Smooth muscle cell (in vitro differentiated cells): Measurements from ENCODE around the gene PPP4R2. TPM values are rescaled to one million over a fixed set of nuclear protein-coding genes. Genes with fewer than 3 reads are reported as not detected.

ENCODE experiments used
- DNase-seq: peaks from one replicate; lab custom pipeline; 2025; ENCODE audit not compliant: unreplicated experiment; lab: John Stamatoyannopoulos, UW
- H2AFZ ChIP-seq: fragments of 200-600 bp; sonication (generic); 2 replicates; pipeline ENCODE4 v1.6.0; 2016; ENCODE audit warnings: antibody characterized with exemption, low read depth, mild to moderate bottlenecking
- H3F3A ChIP-seq: fragments of 200-600 bp; sonication (generic); 2 replicates; pipeline ENCODE4 v1.6.0; 2017; ENCODE audit warnings: antibody characterized with exemption, low read depth
- H3K27ac ChIP-seq: fragments of 200-600 bp; sonication (generic); 2 replicates; pipeline ENCODE4 v1.5.1; 2016; ENCODE audit warnings: low read depth, mild to moderate bottlenecking
- H3K27me3 ChIP-seq: fragments of 200-600 bp; sonication (generic); 2 replicates; pipeline ENCODE4 v1.6.1; 2016; ENCODE audit warnings: low read depth, mild to moderate bottlenecking
- H3K36me3 ChIP-seq: fragments of 200-600 bp; sonication (generic); 2 replicates; pipeline ENCODE4 v1.5.1; 2016; ENCODE audit warnings: low read depth
- H3K4me1 ChIP-seq: fragments of 200-600 bp; sonication (generic); 2 replicates; pipeline ENCODE4 v1.5.1; 2016; ENCODE audit warnings: low read depth
- H3K4me2 ChIP-seq: fragments of 200-600 bp; sonication (generic); 2 replicates; pipeline ENCODE4 v1.6.0; 2016; ENCODE audit warnings: mild to moderate bottlenecking
- H3K4me3 ChIP-seq: fragments of 200-600 bp; sonication (generic); 2 replicates; pipeline ENCODE4 v1.5.1; 2016; ENCODE audit warnings: mild to moderate bottlenecking
- H3K79me2 ChIP-seq: fragments of 200-600 bp; sonication (generic); 2 replicates; pipeline ENCODE4 v1.6.0; 2016; ENCODE audit warnings: low read depth, mild to moderate bottlenecking
- H3K9ac ChIP-seq: fragments of 200-600 bp; sonication (generic); 2 replicates; pipeline ENCODE4 v1.6.0; 2016; ENCODE audit warnings: low read depth
- H3K9me3 ChIP-seq: fragments of 200-600 bp; sonication (generic); replicated peaks from 2 replicates; pipeline ENCODE4 v1.5.1; 2016; ENCODE audit warnings: low read depth
- H4K20me1 ChIP-seq: fragments of 200-600 bp; sonication (generic); 2 replicates; pipeline ENCODE4 v1.6.0; 2016; ENCODE audit warnings: low read depth
- CTCF ChIP-seq: fragments of 200-600 bp; sonication (generic); IDR thresholded peaks from 2 replicates; pipeline ENCODE4 v1.5.1; 2017; ENCODE audit warnings: borderline replicate concordance, mild to moderate bottlenecking, antibody characterized with exemption; ENCODE audit not compliant: insufficient read depth, poor library complexity, severe bottlenecking
- WGBS: methylation state at CpG from one replicate; pipeline ENCODE4 v1.1.7; 2016; ENCODE audit warnings: low lambda C conversion rate; 5-methylcytosine and 5-hydroxymethylcytosine counted together
- polyA plus RNA-seq: library from polyadenylated mRNA; unstranded; fragments of >200 nt; fragmentation: Nextera tagmentation; extraction: Ambion mirVana; gene quantifications from 2 replicates; pipeline ENCODE4 v1.2.1, GENCODE V29; 2016
- total RNA-seq: library from RNA; depleted of rRNA; stranded (reverse); fragments of >200 nt; gene quantifications from 2 replicates; pipeline ENCODE4 v1.2.3, GENCODE V29; 2014

PPP4R2 gene, protein sequence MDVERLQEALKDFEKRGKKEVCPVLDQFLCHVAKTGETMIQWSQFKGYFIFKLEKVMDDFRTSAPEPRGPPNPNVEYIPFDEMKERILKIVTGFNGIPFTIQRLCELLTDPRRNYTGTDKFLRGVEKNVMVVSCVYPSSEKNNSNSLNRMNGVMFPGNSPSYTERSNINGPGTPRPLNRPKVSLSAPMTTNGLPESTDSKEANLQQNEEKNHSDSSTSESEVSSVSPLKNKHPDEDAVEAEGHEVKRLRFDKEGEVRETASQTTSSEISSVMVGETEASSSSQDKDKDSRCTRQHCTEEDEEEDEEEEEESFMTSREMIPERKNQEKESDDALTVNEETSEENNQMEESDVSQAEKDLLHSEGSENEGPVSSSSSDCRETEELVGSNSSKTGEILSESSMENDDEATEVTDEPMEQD
- 52.2 and 84.1 TPM in 2 replicates for total RNA-seq
- polyA plus RNA-seq = 34.6 and 44.0 TPM in 2 replicates

DNA sequence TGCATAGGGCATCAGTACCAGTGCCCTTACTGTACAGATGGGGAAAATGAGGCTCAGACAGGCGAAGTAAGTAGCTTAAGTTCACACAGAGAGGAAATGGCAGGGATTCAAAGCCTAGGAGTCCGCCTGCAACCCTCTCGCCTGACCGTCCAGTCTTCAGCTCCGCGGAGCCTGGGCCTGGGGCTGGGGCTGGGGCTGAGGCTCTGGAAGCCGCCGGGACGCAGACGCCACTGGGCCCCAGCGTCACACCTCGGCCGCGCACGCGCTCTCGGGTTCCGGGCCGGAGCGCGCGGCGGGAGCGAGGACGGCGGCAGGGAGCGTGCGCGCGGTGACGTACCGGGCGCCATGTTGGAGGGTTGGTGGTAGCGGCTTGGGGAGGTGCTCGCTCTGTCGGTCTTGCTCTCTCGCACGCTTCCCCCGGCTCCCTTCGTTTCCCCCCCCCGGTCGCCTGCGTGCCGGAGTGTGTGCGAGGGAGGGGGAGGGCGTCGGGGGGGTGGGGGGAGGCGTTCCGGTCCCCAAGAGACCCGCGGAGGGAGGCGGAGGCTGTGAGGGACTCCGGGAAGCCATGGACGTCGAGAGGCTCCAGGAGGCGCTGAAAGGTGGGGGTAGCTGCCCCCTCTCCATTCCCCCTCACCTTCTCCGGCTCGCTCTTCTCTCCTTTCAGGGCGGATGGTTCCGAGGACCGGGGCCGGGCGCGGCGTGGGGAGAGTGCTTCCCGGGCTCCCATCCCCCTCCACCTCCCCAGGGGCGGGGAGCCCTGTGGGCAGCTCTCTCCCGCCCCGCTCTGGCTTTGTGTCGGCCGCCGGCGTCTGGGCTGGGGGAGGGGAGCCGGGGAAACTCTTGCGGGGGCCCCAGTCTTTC, at the start of gene PPP4R2:
Gene PPP4R2, plus strand, starts transcription at position 339 of the 861 bp plus-strand sequence. Its CDS starts 227 bp downstream, at position 566.
- Histone ChIP-seq H2AFZ (peak within 1 kb of the TSS; percentile 88), H3K27me3 (no peaks in the 10 kb centered on the region), H3K4me2 (peak within 1 kb of the TSS; percentile 99), H3K27ac (peak within 1 kb of the TSS; percentile 97), H3K9ac (peak within 1 kb of the TSS; percentile 98), H3K4me1 (peaks cover 29% of the 10 kb centered on the region), H4K20me1 (peaks cover 44% of the 10 kb centered on the region), H3F3A (no peaks in the 10 kb centered on the region), H3K4me3 (peak within 1 kb of the TSS; percentile 99), H3K79me2 (no peaks in the 10 kb centered on the region), H3K36me3 (no peaks in the 10 kb centered on the region), H3K9me3 (no peaks in the 10 kb centered on the region)
- TF ChIP-seq CTCF = no peak
- DNase-seq = peak; percentile 71
- 2% methylated on average over 41 of the region's 75 CpGs for WGBS

DNA sequence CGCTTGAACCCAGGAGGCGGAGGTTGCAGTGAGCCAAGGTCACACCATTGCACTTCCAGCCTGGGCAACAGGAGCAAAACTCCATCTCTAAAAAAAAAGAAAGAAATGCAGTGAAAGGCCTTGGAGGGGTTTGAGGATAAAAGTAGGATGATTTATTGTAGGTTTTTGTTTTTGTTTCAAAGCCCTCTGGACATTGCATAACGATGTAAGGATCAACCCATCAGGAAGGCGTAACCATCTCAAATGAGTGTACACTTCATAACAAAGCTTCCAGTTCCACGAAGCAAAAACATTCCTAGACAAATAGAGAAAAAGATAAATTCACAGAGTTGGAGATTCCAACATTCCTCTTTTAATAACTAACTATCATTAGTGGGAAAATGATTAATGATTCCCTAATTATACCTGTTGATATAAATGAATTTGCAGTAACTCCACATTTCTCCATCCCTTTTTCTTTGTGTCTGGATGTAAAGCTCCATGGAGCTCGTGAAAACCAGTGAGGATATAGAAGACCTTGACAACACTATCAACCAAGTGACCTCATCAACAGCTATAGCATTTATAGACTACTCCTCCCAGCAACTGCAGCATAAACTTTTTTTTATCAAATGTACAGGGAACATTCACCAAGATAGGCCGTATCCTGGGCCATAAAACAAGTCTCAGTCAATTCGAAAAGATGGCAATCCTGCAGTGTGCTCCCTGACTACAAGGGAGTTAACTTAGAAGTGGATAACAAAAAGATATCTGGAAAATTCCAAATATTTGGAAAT, 48.7 kb upstream of the PPP4R2 start:
- Histone ChIP-seq H3K9ac (no peak overlapping the region), H3K27me3 (no peaks in the 10 kb centered on the region), H3K9me3 (no peaks in the 10 kb centered on the region), H3K36me3 (no peaks in the 10 kb centered on the region), H3K4me2 (no peak overlapping the region), H2AFZ (no peak overlapping the region), H3K4me1 (no peaks in the 10 kb centered on the region), H3F3A (no peaks in the 10 kb centered on the region), H3K79me2 (no peaks in the 10 kb centered on the region), H4K20me1 (no peaks in the 10 kb centered on the region), H3K4me3 (no peak overlapping the region), H3K27ac (no peak overlapping the region)
- TF ChIP-seq CTCF = no peak
- WGBS = 64% methylated on average over 8 of the region's 8 CpGs
- no peak for DNase-seq

DNA sequence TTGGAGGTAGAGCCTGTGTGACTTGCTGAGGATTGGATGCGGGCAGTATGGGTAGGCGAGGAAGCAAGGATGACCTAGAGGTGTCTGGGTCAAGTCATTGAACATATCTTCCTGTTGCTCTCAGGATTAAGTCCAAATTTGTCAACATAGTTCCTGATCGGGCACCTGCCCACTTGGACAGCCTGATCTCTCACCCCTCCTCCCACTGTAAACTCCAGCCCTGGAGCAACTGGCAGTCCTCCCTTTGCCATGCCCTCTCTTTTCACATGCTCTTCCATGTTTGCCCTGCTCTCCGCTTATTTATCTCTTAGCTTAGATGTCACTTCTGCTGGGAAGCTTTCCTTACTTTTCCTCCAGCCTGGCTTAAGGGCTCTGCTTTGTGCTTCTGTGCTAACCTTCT, 47.6 kb upstream of the PPP4R2 start:
- H3K4me1 ChIP-seq = no peaks in the 10 kb centered on the region
- no peak for TF ChIP-seq CTCF
- no peak overlapping the region for H2AFZ ChIP-seq
- WGBS = 96% methylated on average over 4 of the region's 4 CpGs
- DNase-seq = no peak
- H4K20me1 ChIP-seq = no peaks in the 10 kb centered on the region
- no peak overlapping the region for H3K27ac ChIP-seq
- no peak overlapping the region for H3K9ac ChIP-seq
- no peaks in the 10 kb centered on the region for H3F3A ChIP-seq
- no peaks in the 10 kb centered on the region for H3K36me3 ChIP-seq
- no peaks in the 10 kb centered on the region for H3K27me3 ChIP-seq
- H3K9me3 ChIP-seq = no peaks in the 10 kb centered on the region
- no peak overlapping the region for H3K4me3 ChIP-seq
- no peaks in the 10 kb centered on the region for H3K79me2 ChIP-seq
- no peak overlapping the region for H3K4me2 ChIP-seq
